Ishikawa (cell line): ENCODE measurements around the gene EHD1.

Source experiments
- FOXM1 ChIP-seq: IDR thresholded peaks from 2 replicates; pipeline ENCODE4 v1.6.1; 2012; ENCODE audit warnings: low read depth, borderline replicate concordance
- MAX ChIP-seq: IDR thresholded peaks from 2 replicates; pipeline ENCODE4 v1.6.1; 2012
- RAD21 ChIP-seq: IDR thresholded peaks from 2 replicates; pipeline ENCODE4 v1.6.1; 2012; ENCODE audit warnings: low read depth
- REST ChIP-seq: IDR thresholded peaks from 2 replicates; pipeline ENCODE4 v1.6.1; 2012; ENCODE audit warnings: low read depth, mild to moderate bottlenecking

- TF ChIP-seq MAX: no peak
- no peak for TF ChIP-seq REST
- TF ChIP-seq FOXM1: no peak
- TF ChIP-seq RAD21: no peak
These were observed 19.6 kb upstream of the EHD1 start for GRCh38 chr11:64898076-64898445.
